ENCODE results near the gene MRRF.

- TF ChIP-seq POLR2AphosphoS5 (IDR thresholded peaks at IDR 0.05; ENCODE audit: insufficient read depth in 1 of 2, low read depth in 1 of 2) (peak in 1 of 2 donors; percentile 18), CTCF (IDR thresholded peaks at IDR 0.05) (no peak), POLR2A (IDR thresholded peaks at IDR 0.05) (no peak)
Observed at GRCh38 chr9:122307061-122307460, 42.4 kb downstream of the MRRF start.

Measured in vagina (tissue), 2 donors.